HG02588 (cell line): Measurements from ENCODE around the gene SERPINA10.
"Not testable (repeated sequence)": the region's sequence is repeated elsewhere in the genome, so short reads cannot be mapped to it uniquely, and the experiment has no call there.

ENCODE experiments used
- ATAC-seq: cut with Tn5 transposase; IDR thresholded peaks from one replicate; pipeline ENCODE4 v1.9.1; 2021; ENCODE audit warnings: mild to moderate bottlenecking, moderate library complexity; ENCODE audit not compliant: unreplicated experiment

The SERPINA10 gene

DNA sequence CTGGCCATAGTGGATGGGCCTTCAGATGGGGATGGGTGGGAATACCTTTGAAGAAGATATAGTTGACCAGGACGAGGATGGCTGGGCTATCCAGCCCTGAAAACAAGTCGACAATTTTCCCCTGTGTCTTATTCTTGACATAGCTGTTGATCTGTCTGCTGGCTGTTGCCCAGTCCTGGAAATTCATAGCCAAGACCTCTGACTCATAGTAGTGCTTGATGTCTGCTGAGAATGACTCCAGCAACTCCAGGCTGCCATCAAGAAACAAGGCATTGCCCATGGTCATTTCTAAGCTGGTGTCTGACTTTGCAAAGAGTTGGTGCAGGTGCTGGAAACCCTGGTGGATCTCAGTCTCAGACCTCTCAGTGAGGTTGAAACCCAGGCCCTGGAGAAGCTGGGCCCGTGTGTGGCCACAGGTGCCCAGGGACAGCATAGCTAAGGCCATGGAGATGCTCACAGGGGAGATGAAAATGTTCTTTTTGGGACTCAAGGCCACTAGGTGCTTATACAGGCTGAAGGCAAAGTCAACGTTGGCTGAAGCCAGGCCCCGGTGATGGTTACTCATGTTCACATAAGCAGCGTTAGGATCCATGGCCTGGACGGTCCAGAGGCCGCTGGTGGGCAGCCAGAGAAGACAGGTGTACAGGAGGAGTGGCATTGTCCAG lies 21.1 kb upstream of the SERPINA10 start:
- no peak for ATAC-seq

DNA sequence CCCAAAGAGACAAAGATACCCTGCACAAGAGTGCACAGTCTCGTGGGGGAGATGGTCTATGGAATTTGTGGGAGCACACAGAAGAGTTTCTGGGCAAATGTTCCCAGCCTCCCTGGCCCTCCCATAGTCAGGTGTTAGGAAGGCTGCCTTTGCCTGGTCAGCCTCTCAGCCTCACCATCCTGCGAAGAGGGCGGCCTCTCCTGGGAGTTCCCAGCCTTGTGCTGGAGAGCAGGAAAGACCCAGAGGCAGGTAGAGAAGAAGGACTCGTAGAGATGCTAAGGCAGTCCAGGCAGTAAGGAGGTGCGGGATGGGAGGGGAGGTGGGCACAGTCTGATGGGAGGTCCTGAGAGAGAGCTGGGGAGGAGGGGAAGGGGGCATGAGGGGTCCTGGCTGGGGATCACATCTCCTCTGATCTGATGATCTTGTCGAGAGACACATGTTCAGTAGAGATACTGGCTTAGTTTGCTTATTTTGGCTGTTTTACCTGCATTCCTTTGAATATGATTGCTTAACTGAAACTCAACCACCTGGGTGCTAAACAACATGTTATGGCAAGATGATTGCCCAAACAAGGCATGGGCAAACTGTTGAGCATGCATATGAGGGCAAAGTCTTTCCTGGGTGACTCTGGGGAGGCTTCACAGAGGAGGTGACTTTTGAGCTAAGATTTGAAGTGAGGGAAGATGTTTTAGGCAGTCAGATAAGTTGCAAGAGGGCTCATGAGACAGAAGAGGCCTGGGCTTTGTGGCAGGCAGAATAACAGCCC lies 19.6 kb upstream of the SERPINA10 start:
- no peak for ATAC-seq

DNA sequence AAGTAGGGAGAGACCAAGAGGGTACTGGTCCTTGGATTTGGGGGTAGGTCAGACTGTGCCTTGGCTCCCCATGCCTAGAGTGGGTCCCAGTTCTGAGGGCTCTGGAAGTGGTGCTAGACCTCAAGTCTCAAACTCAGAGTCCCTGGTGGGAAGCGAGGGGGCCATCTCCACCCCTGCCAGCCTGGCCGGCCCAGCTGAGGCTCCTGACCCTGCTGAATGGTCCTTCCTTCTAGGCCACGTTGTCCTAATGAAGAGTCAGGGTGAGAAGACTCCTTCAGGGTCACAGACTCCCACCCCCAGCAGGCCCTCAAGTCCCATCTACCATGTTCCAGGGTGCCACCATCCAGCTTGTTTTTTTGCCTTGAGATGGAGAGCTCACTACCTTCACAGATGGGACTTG lies 17.2 kb upstream of the SERPINA10 start:
- ATAC-seq, result no peak

DNA sequence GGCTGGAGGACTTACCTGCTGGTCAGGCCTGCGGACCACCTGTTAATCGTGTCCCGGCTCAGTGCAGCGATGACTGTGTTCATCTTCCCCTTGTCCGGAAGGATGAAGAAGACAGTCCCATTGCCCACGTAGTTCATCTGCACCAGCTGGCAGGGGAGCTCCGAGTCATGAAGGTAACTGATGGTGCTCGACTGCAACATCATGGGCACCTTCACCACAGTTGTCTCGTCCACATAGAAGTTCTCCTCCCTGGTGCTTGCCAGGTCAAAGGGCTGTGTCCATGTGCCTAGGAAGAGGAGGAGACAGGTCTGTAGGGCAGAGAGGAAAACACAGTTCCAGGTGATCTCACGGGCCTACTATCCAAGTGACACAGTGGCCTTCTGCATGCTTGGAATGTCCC lies 16.7 kb upstream of the SERPINA10 start:
- ATAC-seq, result no peak

- no peak for ATAC-seq
Observed at GRCh38 chr14:94307410-94307992, 14.4 kb upstream of the SERPINA10 start.

- ATAC-seq, result no peak
Observed at GRCh38 chr14:94306047-94306978, 13.2 kb upstream of the SERPINA10 start.

DNA sequence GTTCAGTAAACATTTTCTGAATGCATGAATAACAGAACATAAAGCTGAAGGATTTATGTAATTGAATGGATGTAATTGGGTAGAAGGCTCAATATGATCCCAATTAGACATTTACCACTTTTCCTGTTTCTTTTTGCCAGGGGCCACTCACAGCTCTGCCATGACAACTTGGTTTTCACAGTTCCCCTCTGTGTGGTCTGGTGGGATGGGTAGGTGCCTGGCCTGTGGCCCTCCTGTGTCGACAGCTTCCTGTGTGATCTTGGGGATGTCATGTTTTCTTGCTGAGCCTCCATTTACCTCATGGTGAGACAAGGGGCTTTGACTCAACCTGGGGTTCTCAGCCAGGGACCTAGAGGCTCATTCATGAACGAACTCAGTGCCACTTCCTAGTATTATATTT lies 12.6 kb upstream of the SERPINA10 start:
- no peak for ATAC-seq

- no peak for ATAC-seq
Observed at GRCh38 chr14:94304243-94304642, 11.2 kb upstream of the SERPINA10 start.

GRCh38 chr14:94303111-94303510 lies 10.0 kb upstream of the SERPINA10 start:
- no peak for ATAC-seq

- ATAC-seq, result no peak
Observed at GRCh38 chr14:94298130-94298529, 5.1 kb upstream of the SERPINA10 start.

DNA sequence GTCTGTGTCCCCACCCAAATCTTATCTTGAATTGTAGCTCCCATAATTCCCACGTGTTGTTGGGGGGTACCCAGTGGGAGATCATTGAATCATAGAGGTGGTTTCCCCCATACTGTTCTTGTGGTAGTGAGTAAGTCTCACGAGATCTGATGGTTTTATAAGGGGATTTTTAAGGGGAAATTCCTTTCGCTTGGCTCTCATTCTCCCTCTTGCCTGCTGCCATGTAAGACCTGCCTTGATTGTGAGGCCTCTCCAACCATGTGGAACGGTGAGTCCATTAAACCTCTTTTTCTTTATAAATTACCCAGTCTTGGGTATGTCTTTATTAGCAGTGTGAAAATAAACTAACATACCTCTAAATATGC lies 3.1 kb upstream of the SERPINA10 start:
- ATAC-seq, result not testable (repeated sequence)

DNA sequence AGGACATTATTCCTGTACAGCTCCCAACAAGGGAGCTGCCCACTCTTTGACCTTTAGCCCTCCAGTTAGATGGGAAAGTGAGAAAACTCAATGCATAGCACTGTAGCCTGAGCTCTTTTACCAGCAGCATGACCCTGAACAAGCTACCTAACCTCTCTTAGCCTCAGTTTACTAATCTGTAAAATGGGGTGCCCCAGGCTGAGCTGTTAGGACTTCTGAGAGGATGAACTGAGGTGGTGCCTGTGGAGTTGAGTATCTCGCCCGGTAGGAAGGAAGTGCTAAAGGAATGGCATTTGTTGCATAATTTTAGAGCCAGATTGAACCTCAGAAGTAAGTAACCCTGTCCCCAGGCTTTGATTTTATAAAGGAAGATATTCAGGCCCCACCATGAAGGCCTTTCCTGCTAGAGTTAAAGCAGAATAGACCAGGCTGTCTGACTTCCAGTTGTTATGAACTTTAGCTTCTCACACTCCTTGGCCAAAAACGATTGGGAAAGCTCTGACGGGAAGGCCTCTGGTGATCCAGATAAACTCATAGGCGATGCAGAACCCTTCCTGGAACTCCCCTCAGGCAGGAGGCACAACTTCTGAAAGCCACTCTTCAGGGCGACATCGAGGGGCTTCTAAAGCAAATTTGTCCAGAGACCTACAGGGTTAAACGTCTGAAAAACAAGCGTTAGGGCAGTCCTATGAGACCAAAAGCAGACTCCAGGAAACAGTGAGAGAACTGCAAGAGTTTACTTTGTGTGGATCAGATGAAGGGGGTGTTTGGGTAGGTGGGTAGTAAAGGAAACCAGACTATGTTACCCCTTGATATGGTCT lies 2.5 kb upstream of the SERPINA10 start:
- ATAC-seq, result no peak

- ATAC-seq, result no peak
Observed at GRCh38 chr14:94293578-94293924, 483 bp upstream of the SERPINA10 start.

- no peak for ATAC-seq
Observed at GRCh38 chr14:94292526-94292871, 569 bp downstream of the SERPINA10 start.

GRCh38 chr14:94291906-94292525 lies 1.1 kb downstream of the SERPINA10 start:
- no peak for ATAC-seq

DNA sequence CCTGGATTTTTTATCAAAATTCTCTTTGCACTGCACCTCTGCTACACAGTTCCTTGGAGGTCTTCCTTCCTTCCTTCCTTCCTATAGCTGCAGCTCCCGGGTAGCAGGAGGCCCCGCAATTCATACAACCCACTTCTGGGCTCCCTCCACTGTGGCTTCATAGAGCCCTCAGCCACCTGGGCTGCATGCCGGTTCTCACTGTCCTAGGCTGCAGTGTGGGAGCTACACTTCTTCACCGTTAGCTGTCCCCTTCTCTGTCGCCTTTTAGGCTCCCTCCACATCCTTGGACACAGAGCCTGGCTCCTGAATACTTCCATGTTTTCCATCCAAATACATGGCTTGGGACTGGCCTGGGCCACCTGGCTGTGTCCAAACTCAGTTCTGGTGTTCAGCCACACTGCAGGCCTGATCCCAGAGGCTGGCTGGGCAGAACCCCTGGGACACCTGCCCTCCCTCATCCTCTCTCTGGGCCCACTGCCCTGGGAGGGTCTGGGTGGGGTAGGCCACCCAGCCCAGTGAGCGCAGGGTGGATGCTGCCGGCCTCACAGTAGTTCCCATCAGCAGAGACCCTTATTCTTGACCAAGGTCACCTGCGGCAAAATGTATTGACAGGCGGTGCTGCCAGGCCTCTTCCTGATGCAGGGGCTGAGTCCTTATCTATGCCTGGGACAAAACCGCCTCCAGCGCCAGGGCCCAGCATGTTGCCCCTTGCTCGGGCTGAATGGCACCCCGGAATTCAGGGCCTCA lies 1.7 kb downstream of the SERPINA10 start:
- ATAC-seq, result no peak

GRCh38 chr14:94290197-94290596 lies 2.9 kb downstream of the SERPINA10 start:
- ATAC-seq, result no peak

GRCh38 chr14:94288610-94289465 lies 4.2 kb downstream of the SERPINA10 start:
- no peak for ATAC-seq
